Middle frontal gyrus (tissue), 1 donor: Measurements from ENCODE around the gene CCL4L2.
"Not testable (repeated sequence)": the region's sequence is repeated elsewhere in the genome, so short reads cannot be mapped to it uniquely, and the experiment has no call there.

Experiments
- DNase-seq: peaks from one replicate; pipeline ENCODE4 v3.0.0-alpha.2; 2015; ENCODE audit warnings: low spot score; ENCODE audit errors: extremely low spot score

CCL4L2 gene

GRCh38 chr17:36195434-36196130 is 15.3 kb upstream of the CCL4L2 start:
- no peak for DNase-seq

- no peak for DNase-seq
Measured at GRCh38 chr17:36196131-36196486, 14.8 kb upstream of the CCL4L2 start.

- DNase-seq = no peak
Measured at GRCh38 chr17:36197387-36197703, 13.5 kb upstream of the CCL4L2 start.

DNA sequence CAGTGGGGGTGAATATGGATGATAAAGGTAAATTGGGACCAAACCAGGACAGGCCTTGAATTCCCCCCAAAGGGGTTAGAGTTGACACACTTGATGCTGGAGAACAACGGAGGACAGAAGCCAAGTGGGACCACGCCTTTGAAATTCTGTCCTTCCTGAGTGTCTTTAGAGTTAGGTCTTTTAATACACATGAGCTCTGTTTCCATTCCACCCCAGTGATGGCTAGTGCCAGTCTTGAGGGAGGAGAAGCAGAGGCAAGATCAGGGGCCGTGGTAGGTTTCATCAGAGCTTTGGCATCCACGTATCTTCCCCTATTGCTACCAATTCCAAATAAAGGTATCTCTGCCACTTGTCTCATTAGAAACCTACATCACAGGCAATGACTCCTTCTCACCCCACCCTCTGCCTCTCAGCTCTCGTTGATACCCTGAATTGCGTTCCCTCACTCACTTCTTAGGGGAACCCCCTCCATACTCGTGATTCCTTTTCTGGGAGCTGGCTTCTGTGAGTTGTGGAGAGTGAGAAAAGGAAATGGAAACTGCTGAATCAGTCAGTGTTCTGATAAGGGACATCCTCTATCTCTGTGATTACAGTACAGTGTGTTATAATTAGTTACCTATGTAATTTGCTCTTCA is 11.9 kb upstream of the CCL4L2 start:
- no peak for DNase-seq

DNA sequence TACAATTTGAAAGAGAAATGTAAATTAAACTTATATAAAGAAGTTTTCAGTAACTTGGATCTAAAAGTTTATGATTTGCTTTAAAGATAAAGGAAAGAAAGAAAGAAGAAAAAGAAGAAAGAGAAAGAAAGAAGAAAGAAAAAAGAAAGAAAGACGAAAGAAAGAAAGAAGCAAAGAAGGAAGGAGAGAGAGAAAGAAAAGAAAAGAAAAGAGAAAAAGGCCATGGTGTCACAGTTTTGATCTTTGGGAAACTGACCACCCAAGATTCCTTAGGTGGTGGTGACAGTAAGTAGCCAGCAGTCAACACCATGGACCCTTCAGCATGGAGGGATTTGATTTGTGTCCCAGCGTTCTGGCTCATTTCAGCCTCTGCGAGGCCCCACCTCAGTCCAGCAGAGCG is 9.8 kb upstream of the CCL4L2 start:
- DNase-seq = not testable (repeated sequence)

DNA sequence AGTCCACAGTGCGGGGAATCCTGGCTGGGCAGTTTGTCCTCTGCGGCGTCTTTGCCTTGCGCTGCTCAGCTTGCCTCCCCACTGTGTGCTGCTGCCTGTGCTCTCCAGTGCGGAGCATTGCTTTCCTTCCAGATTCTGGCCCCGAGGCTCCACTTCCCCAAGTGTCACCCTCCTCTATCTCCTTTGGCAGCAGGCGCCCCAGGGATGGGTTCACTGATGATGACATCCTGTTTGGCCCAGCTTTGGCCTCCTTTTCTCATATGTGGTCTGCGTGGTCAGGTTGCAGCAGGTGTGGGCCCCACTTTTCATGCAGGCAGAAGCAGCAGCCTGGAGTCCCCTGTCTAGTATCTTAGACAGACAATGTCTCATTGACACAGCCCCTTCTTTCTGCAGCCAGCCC is 9.4 kb upstream of the CCL4L2 start:
- not testable (repeated sequence) for DNase-seq

GRCh38 chr17:36203335-36203734 is 7.5 kb upstream of the CCL4L2 start:
- DNase-seq = no peak

DNA sequence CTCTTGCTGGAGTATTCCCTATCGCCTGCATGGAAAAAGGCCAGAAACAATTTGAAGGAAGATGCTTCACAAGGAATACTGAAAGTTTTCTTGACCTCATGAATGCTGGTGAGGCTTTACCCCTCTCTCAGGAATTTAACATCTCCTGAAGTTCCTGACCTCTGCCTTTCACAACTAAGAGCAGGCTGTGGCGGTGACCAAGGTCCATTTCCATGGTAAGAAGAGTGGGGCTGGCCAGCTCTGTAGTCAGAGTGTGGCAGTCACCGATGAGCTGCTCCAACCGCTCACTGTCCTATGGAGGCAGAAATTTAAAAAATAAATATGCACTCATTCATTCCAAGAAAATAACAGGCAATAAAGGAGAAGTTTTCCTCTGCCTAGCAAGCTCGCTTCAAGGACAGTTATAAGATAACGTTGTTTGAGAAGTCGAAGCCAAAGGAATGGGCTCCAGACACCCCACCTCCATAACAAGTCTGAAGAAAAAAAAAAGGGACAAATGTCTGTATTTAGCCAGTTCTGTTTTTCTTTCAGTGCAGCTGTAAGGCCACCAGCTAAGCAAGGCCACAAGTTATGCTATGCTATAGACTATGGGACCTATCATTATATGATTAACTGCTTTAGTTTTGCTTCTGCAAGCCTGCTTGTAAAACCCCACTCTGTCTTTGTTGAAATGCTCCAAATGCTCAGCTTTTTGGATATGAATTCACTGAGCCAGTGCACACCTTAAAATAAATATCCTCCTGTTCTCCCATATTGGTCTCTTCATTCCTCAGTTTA is 6.0 kb upstream of the CCL4L2 start:
- DNase-seq = no peak

- DNase-seq = no peak
Measured at GRCh38 chr17:36205637-36206485, 5.0 kb upstream of the CCL4L2 start.

- not testable (repeated sequence) for DNase-seq
Measured at GRCh38 chr17:36206486-36206821, 4.4 kb upstream of the CCL4L2 start.

GRCh38 chr17:36207383-36207782 is 3.5 kb upstream of the CCL4L2 start:
- DNase-seq = not testable (repeated sequence)

GRCh38 chr17:36209575-36209974 is 1.3 kb upstream of the CCL4L2 start:
- DNase-seq = no peak

DNA sequence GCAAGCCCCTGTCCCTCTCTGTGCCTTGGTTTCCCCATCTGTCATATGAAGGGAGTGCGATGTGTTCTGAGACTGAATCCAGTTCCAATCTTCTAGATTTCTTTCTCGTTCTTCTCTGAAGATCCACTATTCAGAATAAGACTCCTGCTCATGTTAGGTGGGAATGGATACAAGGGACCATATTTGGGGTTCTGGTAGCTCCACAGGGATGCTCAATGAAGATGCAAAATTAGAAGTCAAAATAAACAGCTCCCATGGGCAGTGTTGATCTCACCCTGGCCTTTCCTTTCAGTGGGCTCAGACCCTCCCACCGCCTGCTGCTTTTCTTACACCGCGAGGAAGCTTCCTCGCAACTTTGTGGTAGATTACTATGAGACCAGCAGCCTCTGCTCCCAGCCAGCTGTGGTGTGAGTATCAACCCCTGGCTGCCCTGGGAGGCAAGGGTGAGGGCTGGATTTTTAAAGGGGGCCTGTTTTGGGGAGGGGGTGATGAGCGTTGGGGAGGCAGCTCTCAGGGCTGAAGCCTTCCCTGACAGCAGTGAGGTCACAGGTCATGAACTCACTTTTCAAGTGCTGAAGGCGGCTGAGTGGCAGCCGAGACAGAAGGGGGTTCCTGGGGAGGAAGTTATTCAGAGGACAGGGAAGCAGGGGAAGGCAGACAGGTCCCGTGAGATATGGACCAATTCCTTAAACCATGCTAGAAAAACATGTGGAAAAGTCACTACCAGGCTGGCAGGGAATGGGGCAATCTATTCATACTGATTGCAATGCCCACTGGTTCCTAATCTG is 815 bp downstream of the CCL4L2 start:
- not testable (repeated sequence) for DNase-seq

GRCh38 chr17:36212272-36212605 is 1.4 kb downstream of the CCL4L2 start:
- no peak for DNase-seq

DNA sequence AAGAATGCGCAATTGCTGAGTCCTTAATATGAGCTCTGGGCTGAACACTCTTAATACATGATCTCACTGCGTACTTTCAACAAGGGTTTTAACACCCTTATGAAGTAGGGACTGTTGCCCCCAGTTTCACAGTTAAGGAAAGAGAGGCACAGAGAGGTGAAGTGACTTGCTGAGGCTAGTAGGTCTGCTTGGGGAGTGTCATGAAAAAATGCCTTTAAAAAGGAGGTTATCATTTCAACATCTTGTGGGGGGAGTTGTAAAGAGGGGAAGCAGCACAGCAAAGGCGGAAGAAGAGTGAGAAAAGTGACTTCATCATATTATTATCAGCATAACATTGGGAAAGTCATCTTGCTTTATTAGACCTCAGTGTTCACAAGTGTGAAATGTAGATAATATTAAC is 2.1 kb downstream of the CCL4L2 start:
- DNase-seq = no peak

DNA sequence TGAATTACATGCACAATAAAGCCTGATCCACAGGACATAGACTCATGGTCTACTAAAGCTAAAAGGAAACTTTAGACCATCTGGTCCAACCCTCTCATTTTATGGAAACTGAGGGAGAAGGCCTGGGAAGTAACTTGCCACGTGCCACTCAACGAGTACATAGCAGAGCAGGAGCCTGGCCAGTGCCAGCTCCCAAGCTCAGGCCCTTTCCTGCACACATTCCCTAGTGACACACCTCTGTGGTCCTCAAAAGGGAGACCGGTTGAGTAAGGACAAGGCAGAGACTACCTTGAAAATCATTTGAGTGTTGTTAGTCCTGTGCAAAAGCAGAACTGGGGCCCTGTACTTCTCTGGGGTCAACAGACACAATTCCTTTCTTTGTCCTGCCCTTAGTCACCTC is 2.8 kb downstream of the CCL4L2 start:
- DNase-seq = no peak

DNA sequence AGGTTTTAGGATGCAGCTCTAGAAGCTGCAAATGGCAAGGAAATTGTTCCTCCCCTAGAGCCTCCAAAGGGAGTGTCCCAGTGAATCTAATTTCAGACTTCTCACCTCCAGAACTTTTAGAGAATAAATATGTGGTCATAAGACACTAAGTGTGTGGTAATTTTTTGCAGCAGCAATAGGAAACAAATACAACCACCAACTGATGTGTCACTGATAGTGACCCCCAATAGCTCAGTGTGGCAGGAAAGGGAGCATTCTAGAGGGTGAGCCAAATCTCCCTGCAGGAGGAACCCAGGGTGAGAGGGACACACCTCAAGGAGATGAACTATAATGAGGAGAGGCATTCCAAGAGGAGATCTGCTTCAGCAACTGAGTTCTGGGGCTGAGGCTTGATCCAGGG is 4.1 kb downstream of the CCL4L2 start:
- no peak for DNase-seq

DNA sequence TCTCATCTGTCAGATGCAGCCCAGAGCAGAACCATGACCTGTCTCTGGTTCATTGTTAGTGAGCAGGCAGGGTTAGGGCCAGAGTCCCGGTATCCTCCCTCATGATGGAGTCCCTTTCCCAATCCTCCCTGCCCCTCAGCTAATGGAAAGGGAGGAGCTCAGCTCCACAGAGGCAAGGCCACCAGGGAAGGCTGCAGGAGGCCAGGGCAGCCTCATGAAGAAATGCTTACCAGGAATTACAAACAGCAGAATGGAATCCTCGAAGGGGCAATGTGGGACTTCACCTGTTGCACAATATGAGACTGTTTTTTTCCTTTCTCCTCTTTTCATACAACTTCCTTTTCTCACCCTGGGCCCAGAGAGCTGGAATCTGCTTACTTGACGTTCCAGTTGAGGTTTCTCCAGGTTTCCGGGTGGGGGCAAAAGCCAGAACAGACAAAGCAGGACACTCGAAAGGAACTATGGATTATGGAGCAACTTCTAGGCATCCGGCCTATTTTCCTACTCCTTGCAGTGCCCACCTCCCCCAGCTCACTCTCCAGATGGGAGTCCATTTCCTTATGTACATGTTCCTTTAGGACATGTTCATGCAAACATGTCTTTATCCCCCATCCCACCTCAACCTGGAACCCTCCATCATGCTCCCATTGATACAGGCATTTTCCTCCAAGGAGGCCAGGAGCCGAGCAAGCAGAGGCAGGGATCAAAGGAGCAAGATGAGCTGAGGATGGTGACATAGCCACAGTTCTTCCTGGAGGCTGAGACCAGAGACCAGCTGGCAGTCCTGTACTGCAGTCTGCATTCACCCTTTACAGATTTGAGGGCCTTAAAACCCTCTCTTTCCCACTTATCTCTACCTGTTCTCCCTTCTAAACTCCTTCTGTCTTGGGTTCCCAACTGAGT is 4.8 kb downstream of the CCL4L2 start:
- DNase-seq = not testable (repeated sequence)

GRCh38 chr17:36219556-36219955 is 8.7 kb downstream of the CCL4L2 start:
- DNase-seq = not testable (repeated sequence)
